Fibroblast of lung (primary cell): Measurements from ENCODE around the gene INPP5A.

Source experiments
- CTCF ChIP-seq, 2 donors: IDR thresholded peaks in 1 of 2; conservative IDR thresholded peaks in 1 of 2; 1 replicate in 1 of 2; 2 replicates in 1 of 2; pipeline ENCODE4 v1.5.1; 2011 to 2012; ENCODE audit warnings: low read length in 2 of 2, control low read depth in 1 of 2, inconsistent platforms in 1 of 2, low read depth in 1 of 2, mild to moderate bottlenecking in 1 of 2
- EZH2 ChIP-seq: IDR thresholded peaks from 2 replicates; pipeline ENCODE4 v1.5.1; 2012; ENCODE audit warnings: low read length, control low read depth, mild to moderate bottlenecking; ENCODE audit errors: missing control alignments

GRCh38 chr10:132776821-132777220, 239.2 kb downstream of the INPP5A start:
- TF ChIP-seq CTCF (conservative IDR thresholded peaks at IDR 0.05 in 1 of 2, IDR thresholded peaks at IDR 0.05 in 1 of 2; ENCODE audit: low read depth in 1 of 2, low read length in 2 of 2) = no peak
- TF ChIP-seq EZH2 = no peak
